NCI-H82 (cell line): ENCODE results near the gene TMC3.
"Not testable (repeated sequence)": the region's sequence is repeated elsewhere in the genome, so short reads cannot be mapped to it uniquely, and the experiment has no call there.

Experiments
- DNase-seq: peaks from one replicate; lab custom pipeline; 2025; lab: John Stamatoyannopoulos, UW

TMC3 gene

GRCh38 chr15:81384891-81385720, 11.1 kb upstream of the TMC3 start:
- DNase-seq, result no peak

GRCh38 chr15:81381720-81382119, 7.7 kb upstream of the TMC3 start:
- DNase-seq, result no peak

- no peak for DNase-seq
Observed at GRCh38 chr15:81380668-81381067, 6.7 kb upstream of the TMC3 start.

- no peak for DNase-seq
Observed at GRCh38 chr15:81380203-81380602, 6.2 kb upstream of the TMC3 start.

- DNase-seq, result no peak
Observed at GRCh38 chr15:81379269-81379668, 5.3 kb upstream of the TMC3 start.

GRCh38 chr15:81378443-81378842, 4.4 kb upstream of the TMC3 start:
- DNase-seq, result no peak

- no peak for DNase-seq
Observed at GRCh38 chr15:81377871-81378270, 3.9 kb upstream of the TMC3 start.

GRCh38 chr15:81376231-81376630, 2.2 kb upstream of the TMC3 start:
- no peak for DNase-seq

GRCh38 chr15:81375461-81375860, 1.4 kb upstream of the TMC3 start:
- no peak for DNase-seq

- no peak for DNase-seq
Observed at GRCh38 chr15:81373176-81373575, 837 bp downstream of the TMC3 start.

- peak; percentile 70 for DNase-seq
Observed at GRCh38 chr15:81372575-81372974, 1.4 kb downstream of the TMC3 start.

- DNase-seq, result no peak
Observed at GRCh38 chr15:81363718-81364500, 10.1 kb downstream of the TMC3 start.

- no peak for DNase-seq
Observed at GRCh38 chr15:81363276-81363675, 10.7 kb downstream of the TMC3 start.

- no peak for DNase-seq
Observed at GRCh38 chr15:81362790-81363189, 11.2 kb downstream of the TMC3 start.

GRCh38 chr15:81361891-81362290, 12.1 kb downstream of the TMC3 start:
- DNase-seq, result no peak

- DNase-seq, result no peak
Observed at GRCh38 chr15:81360491-81360890, 13.5 kb downstream of the TMC3 start.

GRCh38 chr15:81358248-81358647, 15.8 kb downstream of the TMC3 start:
- no peak for DNase-seq

- peak; percentile 8 for DNase-seq
Observed at GRCh38 chr15:81357180-81357686, 16.8 kb downstream of the TMC3 start.

- DNase-seq, result no peak
Observed at GRCh38 chr15:81356252-81356651, 17.8 kb downstream of the TMC3 start.

GRCh38 chr15:81351651-81352050, 22.4 kb downstream of the TMC3 start:
- DNase-seq, result peak; percentile 9

GRCh38 chr15:81349271-81349670, 24.7 kb downstream of the TMC3 start:
- no peak for DNase-seq

GRCh38 chr15:81348691-81349090, 25.3 kb downstream of the TMC3 start:
- not testable (repeated sequence) for DNase-seq

GRCh38 chr15:81347910-81348309, 26.1 kb downstream of the TMC3 start:
- DNase-seq, result no peak
